Measurements from ENCODE around the gene GLG1. TPM values are rescaled to one million over a fixed set of nuclear protein-coding genes. Genes with fewer than 3 reads are reported as not detected.

GLG1 gene
- total RNA-seq, 8 experiments from 2014 or later: 69.9 to 171 (median 90.4) TPM

GRCh38 chr16:74501484-74502478 is 105.1 kb downstream of the GLG1 start:
- Histone ChIP-seq H3K27ac (no peak overlapping the region), H3K4me1 (replicated peaks in 1 of 2) (peaks cover 9 to 10% of the 10 kb centered on the region in 2 donors), H3K4me3 (no peak overlapping the region)
- peak in 5 of 8 experiments; percentile 53 to 92 (median 86) for ATAC-seq (replicated peaks in 6 of 8)
- in situ Hi-C loops (cut with MboI; ENCODE audit: low pct_unique_long_range_greater_than_20kb in 2 of 9, low sequenced_read_pairs in 9 of 9, unreplicated experiment in 9 of 9): no loop called here
- 25 to 100% (median 64%) methylated on average over 1 to 6 of the region's 7 CpGs; no CpG with 5 or more reads in 1 of the 10 experiments for WGBS, 10 experiments

- peaks cover 9 to 10% of the 10 kb centered on the region in 2 donors for H3K4me1 ChIP-seq (replicated peaks in 1 of 2)
- H3K4me3 ChIP-seq: no peak overlapping the region
- no peak for ATAC-seq (replicated peaks in 6 of 8)
- 80 to 100% (median 89%) methylated on average over 1 to 3 of the region's 3 CpGs for WGBS, 10 experiments
- H3K27ac ChIP-seq: no peak overlapping the region
- in situ Hi-C loops (cut with MboI; ENCODE audit: low pct_unique_long_range_greater_than_20kb in 2 of 9, low sequenced_read_pairs in 9 of 9, unreplicated experiment in 9 of 9): no loop called here
These were observed 106.0 kb downstream of the GLG1 start for GRCh38 chr16:74500907-74501306.

- no peak overlapping the region for H3K27ac ChIP-seq
- in situ Hi-C loops (cut with MboI; ENCODE audit: low pct_unique_long_range_greater_than_20kb in 2 of 9, low sequenced_read_pairs in 9 of 9, unreplicated experiment in 9 of 9): loop anchor here in 2 of 9 experiments (25.0 kb wide), 2 partner anchors 88 to 113 kb away; partner anchors contain the start of gene GLG1 (in 1 of the 2)
- H3K4me3 ChIP-seq: no peak overlapping the region
- no peak for ATAC-seq (replicated peaks in 6 of 8)
- H3K4me1 ChIP-seq (replicated peaks in 1 of 2): peaks cover 9 to 10% of the 10 kb centered on the region in 2 donors
These were observed 107.8 kb downstream of the GLG1 start for GRCh38 chr16:74499114-74499513.

GRCh38 chr16:74497761-74498160 is 109.2 kb downstream of the GLG1 start:
- Histone ChIP-seq H3K27ac (no peak overlapping the region), H3K4me3 (no peak overlapping the region), H3K4me1 (replicated peaks in 1 of 2) (peaks cover 9 to 10% of the 10 kb centered on the region in 2 donors)
- no peak for ATAC-seq (replicated peaks in 6 of 8)
- in situ Hi-C loops (cut with MboI; ENCODE audit: low pct_unique_long_range_greater_than_20kb in 2 of 9, low sequenced_read_pairs in 9 of 9, unreplicated experiment in 9 of 9): loop anchor here in 2 of 9 experiments (25.0 kb wide), 2 partner anchors 90 to 115 kb away; partner anchors contain the start of gene GLG1 (in 1 of the 2)
- WGBS, 10 experiments: 92 to 100% (median 93%) methylated on average over 1 to 3 of the region's 3 CpGs; no CpG with 5 or more reads in 3 of the 10 experiments

- ATAC-seq (replicated peaks in 6 of 8): no peak
- no peak overlapping the region for H3K27ac ChIP-seq
These were observed 110.9 kb downstream of the GLG1 start for GRCh38 chr16:74496054-74496453.

GRCh38 chr16:74492976-74493375 is 113.9 kb downstream of the GLG1 start:
- WGBS, 10 experiments: 89 to 100% (median 97%) methylated on average over 4 to 10 of the region's 10 CpGs
- in situ Hi-C loops (cut with MboI; ENCODE audit: low pct_unique_long_range_greater_than_20kb in 2 of 9, low sequenced_read_pairs in 9 of 9, unreplicated experiment in 9 of 9): loop anchor here in 2 of 9 experiments (25.0 kb wide), 2 partner anchors 94 to 119 kb away; partner anchors contain the start of gene GLG1 (in 1 of the 2)
- no peak for ATAC-seq (replicated peaks in 6 of 8)

More at GRCh38 chr16:74496054-74496453, 110.9 kb downstream of the GLG1 start:
- Histone ChIP-seq H3K4me3 (no peak overlapping the region), H3K4me1 (replicated peaks in 1 of 2) (peaks cover 0 to under 1% of the 10 kb centered on the region in 2 donors)
- in situ Hi-C loops (cut with MboI; ENCODE audit: low pct_unique_long_range_greater_than_20kb in 2 of 9, low sequenced_read_pairs in 9 of 9, unreplicated experiment in 9 of 9): loop anchor here in 2 of 9 experiments (25.0 kb wide), 2 partner anchors 91 to 116 kb away; partner anchors contain the start of gene GLG1 (in 1 of the 2)
- WGBS, 10 experiments: 95 to 100% (median 100%) methylated on average over 1 to 3 of the region's 3 CpGs; no CpG with 5 or more reads in 2 of the 10 experiments

GRCh38 chr16:74487634-74488495 is 119.0 kb downstream of the GLG1 start:
- no peak overlapping the region for H3K4me3 ChIP-seq
- no peak overlapping the region for H3K27ac ChIP-seq
- in situ Hi-C loops (cut with MboI; ENCODE audit: low pct_unique_long_range_greater_than_20kb in 2 of 9, low sequenced_read_pairs in 9 of 9, unreplicated experiment in 9 of 9): loop anchor here in 2 of 9 experiments (25.0 kb wide), 2 partner anchors 99 to 124 kb away; partner anchors contain the start of gene GLG1 (in 1 of the 2)
- WGBS, 10 experiments: 77 to 97% (median 90%) methylated on average over 2 to 9 of the region's 9 CpGs
- peak in 1 of 8 experiments; percentile 37 for ATAC-seq (replicated peaks in 6 of 8)
- no peaks in the 10 kb centered on the region for H3K4me1 ChIP-seq (replicated peaks in 1 of 2)

More at GRCh38 chr16:74492976-74493375, 113.9 kb downstream of the GLG1 start:
- H3K4me1 ChIP-seq (replicated peaks in 1 of 2): no peaks in the 10 kb centered on the region
- H3K27ac ChIP-seq: no peak overlapping the region
- no peak overlapping the region for H3K4me3 ChIP-seq

GRCh38 chr16:74485916-74486315 is 121.0 kb downstream of the GLG1 start:
- H3K4me1 ChIP-seq (replicated peaks in 1 of 2): no peaks in the 10 kb centered on the region
- in situ Hi-C loops (cut with MboI; ENCODE audit: low pct_unique_long_range_greater_than_20kb in 2 of 9, low sequenced_read_pairs in 9 of 9, unreplicated experiment in 9 of 9): loop anchor here in 2 of 9 experiments (25.0 kb wide), 2 partner anchors 101 to 126 kb away; partner anchors contain the start of gene GLG1 (in 1 of the 2)
- 0 to 100% (median 83%) methylated on average over 1 of the region's 1 CpG; no CpG with 5 or more reads in 2 of the 10 experiments for WGBS, 10 experiments
- no peak overlapping the region for H3K4me3 ChIP-seq
- ATAC-seq (replicated peaks in 6 of 8): no peak
- no peak overlapping the region for H3K27ac ChIP-seq

GRCh38 chr16:74480150-74481029 is 126.5 kb downstream of the GLG1 start:
- Histone ChIP-seq H3K4me3 (no peak overlapping the region), H3K4me1 (replicated peaks in 1 of 2) (no peaks in the 10 kb centered on the region), H3K27ac (no peak overlapping the region)
- peak in 3 of 8 experiments; percentile 98 to 99 (median 98) for ATAC-seq (replicated peaks in 6 of 8)
- WGBS, 10 experiments: 6 to 100% (median 82%) methylated on average over 1 to 11 of the region's 12 CpGs; no CpG with 5 or more reads in 1 of the 10 experiments
- in situ Hi-C loops (cut with MboI; ENCODE audit: low pct_unique_long_range_greater_than_20kb in 2 of 9, low sequenced_read_pairs in 9 of 9, unreplicated experiment in 9 of 9): loop anchor here in 2 of 9 experiments (25.0 kb wide), 2 partner anchors 107 to 132 kb away; partner anchors contain the start of gene GLG1 (in 1 of the 2)

GRCh38 chr16:74477226-74477625 is 129.7 kb downstream of the GLG1 start:
- Histone ChIP-seq H3K4me3 (no peak overlapping the region), H3K27ac (no peak overlapping the region), H3K4me1 (replicated peaks in 1 of 2) (no peaks in the 10 kb centered on the region)
- no peak for ATAC-seq (replicated peaks in 6 of 8)
- 79 to 100% (median 94%) methylated on average over 2 to 4 of the region's 4 CpGs; no CpG with 5 or more reads in 2 of the 10 experiments for WGBS, 10 experiments
- in situ Hi-C loops (cut with MboI; ENCODE audit: low pct_unique_long_range_greater_than_20kb in 2 of 9, low sequenced_read_pairs in 9 of 9, unreplicated experiment in 9 of 9): loop anchor here in 2 of 9 experiments (25.0 kb wide), 2 partner anchors 110 to 135 kb away; partner anchors contain the start of gene GLG1 (in 1 of the 2)

GRCh38 chr16:74474416-74474815 is 132.5 kb downstream of the GLG1 start:
- Histone ChIP-seq H3K4me1 (replicated peaks in 1 of 2) (no peaks in the 10 kb centered on the region), H3K4me3 (no peak overlapping the region), H3K27ac (no peak overlapping the region)
- in situ Hi-C loops (cut with MboI; ENCODE audit: low pct_unique_long_range_greater_than_20kb in 2 of 9, low sequenced_read_pairs in 9 of 9, unreplicated experiment in 9 of 9): loop anchor here in 1 of 9 experiments (25.0 kb wide), 1 partner anchor 138 kb away; the partner anchor contains the start of gene GLG1
- no peak for ATAC-seq (replicated peaks in 6 of 8)
- 86 to 100% (median 100%) methylated on average over 1 of the region's 1 CpG; no CpG with 5 or more reads in 7 of the 10 experiments for WGBS, 10 experiments

Data from motor neuron (in vitro differentiated cells).